Middle frontal gyrus (tissue), 1 donor: ENCODE measurements around the gene SLC13A1.
"Not testable (repeated sequence)": the region's sequence is repeated elsewhere in the genome, so short reads cannot be mapped to it uniquely, and the experiment has no call there.

ENCODE experiments used
- DNase-seq: peaks from one replicate; pipeline ENCODE4 v3.0.0-alpha.2; 2015; ENCODE audit warnings: low spot score; ENCODE audit errors: extremely low spot score

The SLC13A1 gene, protein sequence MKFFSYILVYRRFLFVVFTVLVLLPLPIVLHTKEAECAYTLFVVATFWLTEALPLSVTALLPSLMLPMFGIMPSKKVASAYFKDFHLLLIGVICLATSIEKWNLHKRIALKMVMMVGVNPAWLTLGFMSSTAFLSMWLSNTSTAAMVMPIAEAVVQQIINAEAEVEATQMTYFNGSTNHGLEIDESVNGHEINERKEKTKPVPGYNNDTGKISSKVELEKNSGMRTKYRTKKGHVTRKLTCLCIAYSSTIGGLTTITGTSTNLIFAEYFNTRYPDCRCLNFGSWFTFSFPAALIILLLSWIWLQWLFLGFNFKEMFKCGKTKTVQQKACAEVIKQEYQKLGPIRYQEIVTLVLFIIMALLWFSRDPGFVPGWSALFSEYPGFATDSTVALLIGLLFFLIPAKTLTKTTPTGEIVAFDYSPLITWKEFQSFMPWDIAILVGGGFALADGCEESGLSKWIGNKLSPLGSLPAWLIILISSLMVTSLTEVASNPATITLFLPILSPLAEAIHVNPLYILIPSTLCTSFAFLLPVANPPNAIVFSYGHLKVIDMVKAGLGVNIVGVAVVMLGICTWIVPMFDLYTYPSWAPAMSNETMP

GRCh38 chr7:123199883-123200282, at the start of gene SLC13A1:
SLC13A1 (minus strand) TSS chr7:123199969; CDS start chr7:123199946, 23 bp downstream.
- DNase-seq, result no peak

DNA sequence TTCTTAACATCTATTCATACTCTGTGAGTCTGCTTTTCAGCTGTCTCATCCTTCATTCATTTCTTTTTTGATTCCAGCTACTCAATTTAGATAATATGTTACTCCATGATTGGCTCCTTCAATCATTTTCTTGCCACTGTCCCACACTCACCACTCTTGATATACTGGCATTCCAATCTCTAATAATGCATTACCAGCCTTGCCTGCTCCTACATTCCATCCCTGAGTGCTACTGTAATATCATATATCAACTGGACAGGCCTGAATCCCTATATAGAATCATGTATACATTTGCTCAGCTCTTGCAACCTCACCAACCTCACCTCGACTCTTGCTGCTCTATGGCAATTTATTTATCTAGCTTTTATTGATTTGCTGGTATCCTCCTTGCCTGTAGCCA, 45.0 kb upstream of the SLC13A1 start:
- no peak for DNase-seq

DNA sequence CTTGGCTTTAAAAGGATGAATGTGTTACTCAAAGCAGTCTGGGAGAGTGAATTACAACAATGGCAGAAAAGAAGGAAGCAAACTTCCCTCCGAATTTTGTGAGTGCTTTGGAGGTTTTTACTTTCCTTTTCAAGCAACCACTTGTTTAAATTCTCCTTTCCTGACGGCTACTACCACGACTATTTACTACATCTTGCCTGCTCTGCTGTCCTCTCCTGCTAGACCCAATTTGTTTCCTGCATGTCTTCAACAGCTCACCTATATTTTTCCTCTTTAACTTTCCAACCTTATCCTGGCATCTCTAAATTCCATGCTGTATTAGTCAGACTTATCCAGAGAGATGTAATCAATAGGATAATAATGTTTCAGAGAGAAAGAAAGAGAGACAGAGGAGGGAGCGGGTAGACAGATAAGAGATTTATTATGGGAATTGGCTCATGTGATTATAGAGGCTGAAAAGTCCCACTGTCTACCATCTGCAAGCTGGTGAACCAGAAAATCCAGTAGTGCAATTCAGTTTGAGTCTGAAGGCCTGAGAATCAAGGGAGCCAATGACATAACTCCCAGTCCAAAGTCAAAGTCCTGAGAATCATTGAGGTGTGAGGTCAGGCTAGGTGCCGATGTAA, 42.8 kb upstream of the SLC13A1 start:
- DNase-seq, result no peak

- no peak for DNase-seq
These were observed 42.0 kb upstream of the SLC13A1 start for GRCh38 chr7:123241809-123242208.

- no peak for DNase-seq
These were observed 31.5 kb upstream of the SLC13A1 start for GRCh38 chr7:123231021-123232000.

DNA sequence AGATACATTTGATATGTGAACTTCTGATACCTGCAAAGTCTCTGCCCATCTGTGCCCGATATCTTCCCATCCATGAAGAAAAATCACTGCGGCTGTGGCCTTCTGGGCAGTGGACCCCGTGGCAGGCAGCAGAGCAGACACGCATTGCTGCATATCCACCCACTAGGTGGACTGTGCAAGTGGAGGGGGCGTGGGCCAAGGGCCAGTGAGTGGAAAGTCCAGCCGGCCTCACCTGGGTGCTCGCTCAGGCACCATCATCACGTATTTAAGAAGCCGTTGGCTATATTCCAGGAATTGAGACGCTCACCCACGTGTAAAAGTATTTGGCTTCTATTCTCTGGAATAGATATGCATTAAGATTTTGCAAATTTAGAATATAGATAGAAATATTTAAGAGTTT, 30.8 kb upstream of the SLC13A1 start:
- DNase-seq, result no peak

DNA sequence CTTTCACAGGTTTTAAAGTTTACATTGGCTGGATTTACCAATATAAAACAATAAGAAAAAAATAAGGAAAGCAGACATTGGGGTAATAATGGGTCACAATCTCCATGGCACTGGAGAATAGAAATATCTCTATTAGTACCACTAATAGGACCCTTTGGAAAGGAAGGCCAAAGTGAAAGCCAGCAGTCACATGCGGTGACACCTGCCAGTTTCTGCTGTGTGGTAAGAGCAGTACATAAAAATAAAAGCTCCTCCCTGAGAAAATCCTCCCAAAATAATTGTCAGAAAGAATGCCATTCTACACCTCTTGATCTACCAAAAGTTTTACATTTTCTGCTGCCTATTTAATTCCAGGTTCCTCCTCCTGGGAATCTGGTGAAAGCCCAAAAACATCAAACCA, 30.4 kb upstream of the SLC13A1 start:
- no peak for DNase-seq

DNA sequence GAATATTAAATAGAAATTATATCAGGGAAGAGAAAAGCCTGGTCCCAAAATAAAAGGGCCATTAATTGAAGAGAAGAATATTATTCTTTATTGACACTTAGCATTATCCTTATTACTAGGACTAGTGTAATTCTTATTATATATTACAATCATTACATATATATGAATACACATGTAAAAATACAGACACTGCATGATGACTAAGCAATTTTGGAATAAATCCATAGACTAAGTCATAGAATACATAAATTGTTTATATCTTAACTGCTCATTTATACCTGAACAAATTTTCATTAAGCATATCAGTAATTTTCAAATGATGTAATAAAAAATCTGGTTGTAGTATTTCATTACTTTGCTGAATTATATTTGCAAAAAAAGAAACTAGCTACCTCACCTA, 29.7 kb upstream of the SLC13A1 start:
- DNase-seq, result no peak

GRCh38 chr7:123227666-123228065, 27.9 kb upstream of the SLC13A1 start:
- DNase-seq, result not testable (repeated sequence)

GRCh38 chr7:123220396-123220795, 20.6 kb upstream of the SLC13A1 start:
- no peak for DNase-seq

DNA sequence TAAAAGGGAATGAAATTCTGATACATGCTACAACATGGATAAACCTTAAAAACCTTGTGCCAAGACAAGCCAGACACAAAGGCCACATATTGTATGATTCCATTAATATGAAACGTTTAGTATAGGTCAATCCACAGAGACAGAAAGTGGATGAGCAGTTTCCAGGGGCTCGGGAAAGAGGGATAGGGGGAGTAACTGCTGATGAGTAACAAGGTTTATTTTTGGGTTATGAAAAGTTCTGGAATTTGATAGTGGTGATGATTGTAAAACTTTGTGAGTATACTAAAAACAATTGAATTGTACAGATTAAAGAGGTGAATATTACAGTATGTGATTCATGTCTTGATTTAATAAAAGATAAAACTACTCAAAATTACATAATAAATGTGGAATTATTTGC, 19.1 kb upstream of the SLC13A1 start:
- DNase-seq, result no peak

DNA sequence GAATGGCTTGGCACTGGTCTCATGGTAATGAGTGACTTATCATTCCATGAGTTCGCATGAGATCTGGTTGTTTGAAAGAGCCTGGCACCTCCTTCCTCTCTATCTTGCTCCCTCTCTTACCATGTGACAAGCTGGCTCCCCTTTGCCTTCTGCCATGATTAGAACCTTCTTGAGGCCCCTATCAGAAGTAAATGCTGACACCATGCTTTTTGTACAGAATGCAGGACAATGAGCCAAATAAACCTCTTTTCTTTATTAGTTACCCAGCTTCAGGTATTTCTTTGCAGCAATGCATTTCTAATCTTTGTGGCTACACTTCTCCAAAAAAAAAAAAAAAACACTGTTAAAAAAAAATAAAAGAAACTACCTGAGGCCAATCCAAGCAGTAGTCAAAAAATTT, 17.1 kb upstream of the SLC13A1 start:
- DNase-seq, result no peak

DNA sequence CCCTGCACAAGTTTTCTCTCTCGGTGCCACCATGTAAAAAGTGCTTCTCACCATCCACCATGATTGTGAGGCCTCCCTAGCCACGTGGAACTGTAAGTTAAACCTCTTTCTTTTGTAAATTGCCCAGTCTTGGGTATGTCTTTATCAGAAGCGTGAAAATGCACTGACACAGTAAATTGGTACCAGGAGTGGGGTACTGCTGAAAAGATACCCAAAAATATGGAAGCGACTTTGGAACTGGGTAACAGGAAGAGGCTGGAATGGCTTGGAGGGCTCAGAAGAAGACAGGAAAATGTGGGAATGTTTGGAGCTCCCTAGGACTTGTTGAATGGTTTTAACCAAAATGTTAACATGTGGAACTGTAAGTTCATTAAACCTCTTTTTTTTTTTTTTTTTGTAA, 15.6 kb upstream of the SLC13A1 start:
- no peak for DNase-seq

- no peak for DNase-seq
These were observed 11.8 kb upstream of the SLC13A1 start for GRCh38 chr7:123211545-123211944.

DNA sequence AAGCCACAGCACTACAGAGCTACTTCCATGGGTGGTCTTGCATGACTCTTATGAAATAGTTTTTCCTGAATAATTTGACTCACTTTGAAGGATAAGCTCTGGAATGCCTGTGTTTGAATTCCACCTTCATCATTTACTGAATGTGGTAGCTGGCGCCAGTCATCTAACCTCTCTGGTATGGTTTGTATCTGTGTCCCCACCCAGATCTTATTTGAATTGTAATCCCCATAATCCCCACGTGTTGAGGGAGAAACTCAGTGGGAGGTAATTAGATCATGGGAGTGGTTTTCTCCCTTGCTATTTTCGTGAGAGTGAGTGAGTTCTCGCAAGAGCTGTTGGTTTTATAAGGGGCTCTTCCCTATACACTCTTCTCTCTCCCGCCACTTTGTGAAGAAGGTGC, 11.2 kb upstream of the SLC13A1 start:
- no peak for DNase-seq

GRCh38 chr7:123209786-123210185, 10.0 kb upstream of the SLC13A1 start:
- DNase-seq, result no peak

GRCh38 chr7:123208793-123209192, 9.0 kb upstream of the SLC13A1 start:
- DNase-seq, result no peak

DNA sequence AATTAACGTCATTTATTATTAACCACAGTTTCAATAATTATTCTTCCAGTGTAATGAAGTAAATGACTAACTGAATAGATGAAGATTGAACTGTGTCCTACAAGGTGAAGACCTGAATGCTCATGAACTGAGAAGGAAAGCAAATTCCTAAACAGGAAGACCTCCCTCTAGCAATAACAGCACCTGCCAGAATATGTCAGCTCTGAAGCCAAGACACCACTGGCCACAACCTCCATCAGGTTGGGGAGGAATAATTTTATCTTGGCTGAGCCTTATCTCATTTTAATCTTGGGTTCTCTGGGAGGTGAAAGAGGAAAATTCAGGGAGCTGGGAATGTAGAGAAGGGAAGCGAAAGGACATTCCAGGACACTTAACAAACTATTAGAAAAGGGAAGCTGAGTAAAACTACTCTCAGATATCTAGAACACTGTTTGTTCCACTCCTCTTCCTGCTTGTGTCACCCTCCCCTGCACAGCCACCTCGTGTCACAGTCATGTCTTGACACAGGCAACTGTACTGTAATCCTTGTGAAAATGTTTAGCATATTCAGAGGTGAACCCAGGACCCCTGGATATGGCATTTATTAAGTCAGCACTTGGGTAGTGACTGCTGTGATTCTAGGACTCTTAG, 4.6 kb upstream of the SLC13A1 start:
- DNase-seq, result no peak

- DNase-seq, result no peak
These were observed 2.1 kb upstream of the SLC13A1 start for GRCh38 chr7:123201901-123202300.

DNA sequence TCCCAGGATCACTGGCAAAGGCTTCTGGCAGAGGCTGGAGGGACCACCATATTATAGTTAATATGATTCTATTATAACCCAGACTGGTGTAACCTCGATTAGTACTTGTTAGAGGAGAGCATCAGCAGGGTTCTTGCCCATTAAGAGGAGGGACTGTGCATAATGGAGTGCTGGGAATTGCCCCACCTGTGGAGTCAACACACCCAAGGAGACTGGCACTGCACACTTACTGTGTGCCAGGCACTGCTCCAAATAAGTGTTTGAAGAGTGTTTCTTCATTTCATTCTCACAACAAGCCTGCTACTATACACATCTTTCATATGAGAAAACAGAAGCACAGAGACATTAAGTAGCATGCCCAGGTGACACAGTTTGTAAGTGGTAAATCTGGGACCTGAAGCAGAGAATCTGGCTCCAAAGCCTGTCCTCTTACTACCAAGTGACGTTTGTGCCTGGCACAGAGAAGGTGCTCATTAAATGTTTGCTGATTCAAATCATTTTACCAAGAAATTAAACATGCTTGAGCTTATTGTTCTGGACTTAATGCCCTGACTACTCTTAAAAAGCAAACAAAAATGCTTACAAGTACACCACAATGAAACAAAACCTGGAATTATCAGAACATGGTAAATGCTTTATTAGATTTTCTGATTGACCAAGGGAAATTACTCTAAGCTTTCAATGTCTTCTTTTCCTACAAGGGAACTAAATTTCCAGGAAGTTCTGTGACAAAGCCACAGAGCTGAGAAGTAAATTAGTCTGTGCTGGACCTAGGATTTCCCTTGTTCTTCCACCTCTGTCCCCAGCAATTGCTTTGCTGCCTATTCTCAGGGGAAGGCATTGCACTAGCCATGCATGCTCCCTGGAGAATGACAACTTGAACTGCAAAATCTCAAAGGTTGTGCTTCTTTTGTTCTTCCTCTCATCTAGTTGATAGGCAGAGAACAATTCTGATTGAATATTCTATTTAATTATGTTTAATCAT, 809 bp downstream of the SLC13A1 start:
- DNase-seq, result no peak
